Uterus (tissue), 2 donors: ENCODE measurements around the gene CCT6A.

ENCODE experiments used
- CTCF ChIP-seq, 4 experiments: fragments of 200-600 bp in 2 of 4; fragments of 450-650 bp in 2 of 4; sonication (generic) in 2 of 4; IDR thresholded peaks; one replicate each; pipeline ENCODE4 v1.5.1; 2016 to 2019; ENCODE audit warnings: antibody characterized with exemption in 4 of 4, mild to moderate bottlenecking in 2 of 4, moderate library complexity in 1 of 4
- POLR2A ChIP-seq, 2 donors: fragments of 450-650 bp; IDR thresholded peaks; one replicate each; pipeline ENCODE4 v1.6.1; 2016; ENCODE audit warnings: antibody characterized with exemption in 2 of 2, mild to moderate bottlenecking in 1 of 2, moderate library complexity in 1 of 2

- TF ChIP-seq CTCF (IDR thresholded peaks at IDR 0.05) (no peak), POLR2A (IDR thresholded peaks at IDR 0.05) (no peak)
These were observed 1.8 kb downstream of the CCT6A start for GRCh38 chr7:56053379-56053778.
